GM12872 (cell line): ENCODE data around the gene IL36A.

ENCODE experiments used
- CTCF ChIP-seq: IDR thresholded peaks from 3 replicates; pipeline ENCODE4 v1.5.1; 2011; ENCODE audit warnings: low read depth, mild to moderate bottlenecking, low read length, moderate library complexity; ENCODE audit not compliant: insufficient read depth

The IL36A gene

GRCh38 chr2:113002677-113003076 is 2.6 kb upstream of the IL36A start:
- TF ChIP-seq CTCF = no peak

GRCh38 chr2:113007250-113007649 is 2.0 kb downstream of the IL36A start:
- TF ChIP-seq CTCF = no peak

GRCh38 chr2:113009622-113010021 is 4.4 kb downstream of the IL36A start:
- TF ChIP-seq CTCF = no peak

GRCh38 chr2:113010088-113010487 is 4.8 kb downstream of the IL36A start:
- TF ChIP-seq CTCF = no peak

GRCh38 chr2:113011108-113011507 is 5.8 kb downstream of the IL36A start:
- TF ChIP-seq CTCF = no peak

GRCh38 chr2:113012436-113013335 is 7.4 kb downstream of the IL36A start:
- no peak for TF ChIP-seq CTCF

- no peak for TF ChIP-seq CTCF
Measured at GRCh38 chr2:113013336-113013661, 8.0 kb downstream of the IL36A start.
